Loucy (cell line): ENCODE results near the gene HOXC5.

Experiments used
- EZH2phosphoT487 ChIP-seq: fragments of 200-600 bp; IDR thresholded peaks from 2 replicates; pipeline ENCODE4 v1.6.1; 2018; ENCODE audit warnings: antibody characterized with exemption, mild to moderate bottlenecking, moderate library complexity, borderline replicate concordance
- TF ChIP-seq, protein P1 (sequence below): fragments of 200-600 bp; sonication (generic); conservative IDR thresholded peaks from 2 replicates; pipeline ENCODE4 v1.5.1; 2014; ENCODE audit warnings: mild to moderate bottlenecking, antibody characterized with exemption, low read length

DNA sequence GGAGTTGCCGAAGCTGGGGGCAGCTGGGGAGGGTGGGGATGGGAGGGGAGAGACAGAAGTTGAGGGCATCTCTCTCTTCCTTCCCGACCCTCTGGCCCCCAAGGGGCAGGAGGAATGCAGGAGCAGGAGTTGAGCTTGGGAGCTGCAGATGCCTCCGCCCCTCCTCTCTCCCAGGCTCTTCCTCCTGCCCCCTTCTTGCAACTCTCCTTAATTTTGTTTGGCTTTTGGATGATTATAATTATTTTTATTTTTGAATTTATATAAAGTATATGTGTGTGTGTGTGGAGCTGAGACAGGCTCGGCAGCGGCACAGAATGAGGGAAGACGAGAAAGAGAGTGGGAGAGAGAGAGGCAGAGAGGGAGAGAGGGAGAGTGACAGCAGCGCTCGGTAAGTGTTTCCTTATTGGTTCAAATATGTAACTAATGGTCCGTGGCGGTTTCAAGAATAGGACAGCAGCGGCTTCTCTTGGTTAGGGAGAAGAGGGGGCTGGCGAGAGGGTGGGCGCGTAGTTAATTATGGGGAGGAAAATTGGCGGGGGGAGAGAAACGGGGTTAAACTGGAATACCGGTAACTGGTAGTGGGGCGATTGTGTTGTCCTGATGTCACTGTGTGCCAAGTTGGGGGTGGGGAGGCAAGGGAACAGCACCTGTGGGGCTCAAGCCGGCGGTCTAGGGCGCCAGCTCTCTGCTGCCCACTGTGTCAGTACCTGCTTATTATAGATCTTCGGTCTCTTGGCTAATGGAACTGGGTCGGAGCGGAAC, 15.6 kb upstream of the HOXC5 start:
- no peak for TF ChIP-seq EZH2phosphoT487
- TF ChIP-seq, protein P1, sequence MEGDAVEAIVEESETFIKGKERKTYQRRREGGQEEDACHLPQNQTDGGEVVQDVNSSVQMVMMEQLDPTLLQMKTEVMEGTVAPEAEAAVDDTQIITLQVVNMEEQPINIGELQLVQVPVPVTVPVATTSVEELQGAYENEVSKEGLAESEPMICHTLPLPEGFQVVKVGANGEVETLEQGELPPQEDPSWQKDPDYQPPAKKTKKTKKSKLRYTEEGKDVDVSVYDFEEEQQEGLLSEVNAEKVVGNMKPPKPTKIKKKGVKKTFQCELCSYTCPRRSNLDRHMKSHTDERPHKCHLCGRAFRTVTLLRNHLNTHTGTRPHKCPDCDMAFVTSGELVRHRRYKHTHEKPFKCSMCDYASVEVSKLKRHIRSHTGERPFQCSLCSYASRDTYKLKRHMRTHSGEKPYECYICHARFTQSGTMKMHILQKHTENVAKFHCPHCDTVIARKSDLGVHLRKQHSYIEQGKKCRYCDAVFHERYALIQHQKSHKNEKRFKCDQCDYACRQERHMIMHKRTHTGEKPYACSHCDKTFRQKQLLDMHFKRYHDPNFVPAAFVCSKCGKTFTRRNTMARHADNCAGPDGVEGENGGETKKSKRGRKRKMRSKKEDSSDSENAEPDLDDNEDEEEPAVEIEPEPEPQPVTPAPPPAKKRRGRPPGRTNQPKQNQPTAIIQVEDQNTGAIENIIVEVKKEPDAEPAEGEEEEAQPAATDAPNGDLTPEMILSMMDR = peak; percentile 34; the same call in 1 of the 2 replicates
